Measurements from ENCODE around the gene RAD50. TPM values are rescaled to one million over a fixed set of nuclear protein-coding genes. Genes with fewer than 3 reads are reported as not detected.
"Not testable (repeated sequence)": the region's sequence is repeated elsewhere in the genome, so short reads cannot be mapped to it uniquely, and the experiment has no call there.

RAD50 gene
- total RNA-seq, 4 donors from 2014 or later: 35.8 to 47.5 (median 41.3) TPM

GRCh38 chr5:132629230-132629944, 72.6 kb downstream of the RAD50 start:
- TF ChIP-seq POLR2AphosphoS5 (IDR thresholded peaks at IDR 0.05): no peak
- no peak for TF ChIP-seq EP300 (IDR thresholded peaks at IDR 0.05; ENCODE audit: low read depth)
- no peak for TF ChIP-seq CTCF (IDR thresholded peaks at IDR 0.05)
- TF ChIP-seq POLR2A (IDR thresholded peaks at IDR 0.05): no peak
- WGBS, 2 donors (ENCODE audit: low coverage in 1 of 2): 77 to 79% methylated on average over 3 to 5 of the region's 5 CpGs
- in situ Hi-C loops (cut with MboI; ENCODE audit: low pct_ligation_motif_present in 1 of 4, low pct_unique_long_range_greater_than_20kb in 1 of 4, low sequenced_read_pairs in 3 of 4) (no loop called here), intact Hi-C loops (cut with DNase I; ENCODE audit: low total_unique reads) (no loop called here)
- no peak for DNase-seq
- Histone ChIP-seq H3K9me3 (no peaks in the 10 kb centered on the region), H3K27me3 (no peaks in the 10 kb centered on the region), H3K27ac (no peak overlapping the region), H3K4me1 (no peaks in the 10 kb centered on the region), H3K36me3 (peaks cover 0 to 3% (median 0%) of the 10 kb centered on the region in 4 donors), H3K4me3 (no peak overlapping the region)

- H3K36me3 ChIP-seq: peaks cover 0 to 16% (median 7%) of the 10 kb centered on the region in 4 donors
- H3K9me3 ChIP-seq; H3K27ac ChIP-seq; in situ Hi-C loops (cut with MboI; ENCODE audit: low pct_ligation_motif_present in 1 of 4, low pct_unique_long_range_greater_than_20kb in 1 of 4, low sequenced_read_pairs in 3 of 4); H3K27me3 ChIP-seq; H3K4me1 ChIP-seq; H3K4me3 ChIP-seq; DNase-seq; intact Hi-C loops (cut with DNase I; ENCODE audit: low total_unique reads): not testable (repeated sequence)
- 93 to 97% methylated on average over 4 of the region's 4 CpGs for WGBS, 2 donors (ENCODE audit: low coverage in 1 of 2)
Measured at GRCh38 chr5:132633587-132633986, 76.8 kb downstream of the RAD50 start.

- TF ChIP-seq EP300 (IDR thresholded peaks at IDR 0.05; ENCODE audit: low read depth) (no peak), POLR2A (IDR thresholded peaks at IDR 0.05) (no peak), POLR2AphosphoS5 (IDR thresholded peaks at IDR 0.05) (no peak), CTCF (IDR thresholded peaks at IDR 0.05) (no peak)
- Histone ChIP-seq H3K4me1 (no peaks in the 10 kb centered on the region), H3K27me3 (no peaks in the 10 kb centered on the region), H3K36me3 (peaks cover 0 to 35% (median 16%) of the 10 kb centered on the region in 4 donors), H3K9me3 (no peaks in the 10 kb centered on the region), H3K27ac (no peak overlapping the region), H3K4me3 (no peak overlapping the region)
- intact Hi-C loops (cut with DNase I; ENCODE audit: low total_unique reads) (no loop called here), in situ Hi-C loops (cut with MboI; ENCODE audit: low pct_ligation_motif_present in 1 of 4, low pct_unique_long_range_greater_than_20kb in 1 of 4, low sequenced_read_pairs in 3 of 4) (no loop called here)
- no peak for DNase-seq
- WGBS, 2 donors (ENCODE audit: low coverage in 1 of 2): 63 to 82% methylated on average over 4 of the region's 4 CpGs
Measured at GRCh38 chr5:132635873-132636272, 79.1 kb downstream of the RAD50 start.

GRCh38 chr5:132637241-132637640, 80.5 kb downstream of the RAD50 start:
- DNase-seq: no peak
- Histone ChIP-seq H3K9me3 (no peaks in the 10 kb centered on the region), H3K4me1 (no peaks in the 10 kb centered on the region), H3K4me3 (no peak overlapping the region), H3K27ac (no peak overlapping the region), H3K36me3 (peaks cover 0 to 49% (median 23%) of the 10 kb centered on the region in 4 donors), H3K27me3 (no peaks in the 10 kb centered on the region)
- 90 to 94% methylated on average over 3 to 4 of the region's 4 CpGs for WGBS, 2 donors (ENCODE audit: low coverage in 1 of 2)
- intact Hi-C loops (cut with DNase I; ENCODE audit: low total_unique reads) (no loop called here), in situ Hi-C loops (cut with MboI; ENCODE audit: low pct_ligation_motif_present in 1 of 4, low pct_unique_long_range_greater_than_20kb in 1 of 4, low sequenced_read_pairs in 3 of 4) (no loop called here)
- TF ChIP-seq POLR2AphosphoS5 (IDR thresholded peaks at IDR 0.05): no peak
- no peak for TF ChIP-seq CTCF (IDR thresholded peaks at IDR 0.05)
- TF ChIP-seq POLR2A (IDR thresholded peaks at IDR 0.05): no peak
- no peak for TF ChIP-seq EP300 (IDR thresholded peaks at IDR 0.05; ENCODE audit: low read depth)
